GM12891 (cell line): ENCODE results near the gene SIX4.

Experiments
- DNase-seq: peaks from one replicate; pipeline ENCODE4 v3.0.0; 2011; ENCODE audit warnings: low spot score; ENCODE audit not compliant: insufficient read length
- FAIRE-seq: peaks from 2 replicates; lab custom pipeline; 2011; peaks lifted over from hg19 to GRCh38; lab: Jason Lieb, UNC
- PAX5 ChIP-seq: IDR thresholded peaks from 2 replicates; pipeline ENCODE4 v1.6.1; 2011; ENCODE audit warnings: low read length, moderate library complexity, mild to moderate bottlenecking; ENCODE audit not compliant: insufficient read depth, severe bottlenecking
- POLR2A ChIP-seq: IDR thresholded peaks from 2 replicates; pipeline ENCODE4 v1.6.1; 2011; ENCODE audit warnings: low read depth, low read length, control low read depth
- POLR2AphosphoS5 ChIP-seq: IDR thresholded peaks from 2 replicates; pipeline ENCODE4 v1.6.1; 2011; ENCODE audit warnings: low read depth, low read length, control low read depth
- POU2F2 ChIP-seq: IDR thresholded peaks from 2 replicates; pipeline ENCODE4 v1.6.1; 2011; ENCODE audit warnings: low read depth, mild to moderate bottlenecking, control low read depth, low read length, moderate library complexity
- SPI1 ChIP-seq: IDR thresholded peaks from 2 replicates; pipeline ENCODE4 v1.6.1; 2011; ENCODE audit warnings: low read depth, low read length, control low read depth
- TAF1 ChIP-seq: IDR thresholded peaks from 2 replicates; pipeline ENCODE4 v1.6.1; 2011; ENCODE audit warnings: low read depth, low read length, control low read depth

Gene SIX4

DNA sequence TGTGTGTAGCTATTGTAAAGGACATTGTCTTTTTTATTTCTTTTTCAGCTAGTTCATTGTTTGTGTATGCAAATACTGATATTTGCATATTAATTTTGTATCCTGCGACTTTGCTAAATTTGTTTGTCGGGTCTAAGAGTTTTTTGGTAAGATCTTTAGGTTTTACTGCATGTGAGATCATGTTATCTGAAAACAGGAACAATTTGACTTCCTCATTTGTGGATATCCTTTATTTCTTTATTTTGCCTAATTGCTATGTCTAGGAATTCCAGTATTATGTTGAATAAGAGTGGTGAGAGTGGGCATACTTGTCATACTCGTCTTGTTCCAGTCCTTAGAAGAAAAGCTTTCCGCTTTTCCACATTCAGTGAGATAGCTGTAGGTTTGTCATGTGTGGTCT lies 28.8 kb downstream of the SIX4 start:
- FAIRE-seq (no peak), DNase-seq (no peak)
- TF ChIP-seq POLR2AphosphoS5, result no peak
- TF ChIP-seq TAF1, result no peak
- TF ChIP-seq POLR2A, result no peak
- TF ChIP-seq POU2F2, result no peak
- no peak for TF ChIP-seq PAX5
- TF ChIP-seq SPI1, result no peak; the same call in 1 of the 2 replicates

DNA sequence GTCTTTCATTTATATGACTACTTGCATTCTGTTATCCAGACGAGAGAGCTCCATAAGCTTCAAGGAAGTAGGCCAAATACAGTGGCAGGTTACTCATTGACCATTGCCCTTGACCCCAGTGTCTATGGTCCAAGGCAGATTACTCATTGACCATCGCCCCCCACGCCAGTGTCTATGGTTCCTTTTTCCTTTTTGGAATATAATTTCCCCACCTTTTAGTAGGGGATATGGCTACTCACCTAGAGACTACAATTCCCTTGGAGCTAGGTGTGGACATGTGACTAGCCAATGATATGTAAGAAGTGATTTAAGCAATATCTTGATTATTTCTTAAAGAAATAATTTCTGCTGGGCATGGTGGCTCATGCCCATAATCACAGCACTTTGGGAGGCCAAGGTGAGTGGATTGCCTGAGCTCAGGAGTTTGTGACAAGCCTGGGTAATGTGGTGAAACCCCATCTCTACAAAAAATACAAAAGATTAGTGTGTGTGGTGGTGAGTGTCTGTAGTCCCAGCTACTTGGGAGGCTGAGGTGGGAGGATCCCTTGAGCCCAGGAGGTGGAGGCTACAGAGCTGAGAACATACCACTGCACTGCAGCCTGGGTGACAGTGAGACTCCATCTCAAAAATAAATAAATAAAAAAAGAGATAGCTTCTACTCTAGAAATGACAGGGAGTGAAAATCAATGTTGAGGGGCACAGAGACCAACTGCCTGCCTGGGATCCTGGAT lies 32.6 kb downstream of the SIX4 start:
- FAIRE-seq, result no peak
- TF ChIP-seq SPI1 (no peak), PAX5 (no peak), TAF1 (no peak), POU2F2 (no peak), POLR2AphosphoS5 (no peak), POLR2A (no peak)

DNA sequence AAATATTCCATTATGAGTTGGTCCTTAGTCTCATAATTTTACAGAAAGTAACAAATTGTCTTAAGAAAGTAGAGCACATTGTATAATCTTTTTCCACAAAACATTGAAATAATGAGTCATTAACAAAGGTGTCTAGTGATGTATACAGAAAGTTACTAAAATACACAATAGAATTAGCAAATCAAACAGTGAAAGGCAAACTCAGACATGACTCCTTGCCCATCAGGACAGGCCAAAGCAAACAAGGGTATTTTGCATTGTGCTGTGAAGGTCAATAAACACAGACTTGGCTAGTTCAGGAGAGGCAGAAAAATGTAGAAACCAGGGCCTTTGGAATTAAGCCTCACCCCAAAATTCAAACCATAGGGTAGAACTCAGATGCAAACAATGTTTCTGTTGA lies 37.3 kb downstream of the SIX4 start:
- DNase-seq (no peak), FAIRE-seq (no peak)
- TF ChIP-seq TAF1, result no peak
- no peak for TF ChIP-seq POLR2AphosphoS5
- no peak for TF ChIP-seq POLR2A
- TF ChIP-seq PAX5, result no peak
- no peak for TF ChIP-seq SPI1
- no peak for TF ChIP-seq POU2F2

More for the DNA sequence above, 32.6 kb downstream of the SIX4 start:
- no peak for DNase-seq

DNA sequence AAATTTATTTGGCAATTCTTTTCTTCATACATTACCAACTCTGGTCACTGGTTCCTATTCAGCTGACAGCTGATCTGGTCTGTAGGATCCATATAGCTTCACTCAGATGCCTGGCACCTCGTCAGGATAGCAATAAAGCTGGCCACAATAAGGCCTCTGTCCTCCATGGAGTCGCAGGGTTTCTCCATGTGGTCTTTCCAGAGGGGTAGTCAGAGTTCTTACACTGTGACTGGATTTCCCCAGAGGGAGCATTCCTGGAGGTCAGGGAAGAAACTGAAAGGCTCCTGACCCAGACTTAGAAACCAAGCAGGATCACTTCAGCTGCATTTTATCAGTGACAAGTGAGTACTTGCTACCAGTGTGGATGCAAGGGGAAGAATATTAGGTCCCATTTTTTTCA lies 39.9 kb downstream of the SIX4 start:
- TF ChIP-seq SPI1 (no peak), PAX5 (no peak), TAF1 (no peak), POLR2AphosphoS5 (no peak), POU2F2 (no peak), POLR2A (no peak)
- DNase-seq, result no peak
- no peak for FAIRE-seq

DNA sequence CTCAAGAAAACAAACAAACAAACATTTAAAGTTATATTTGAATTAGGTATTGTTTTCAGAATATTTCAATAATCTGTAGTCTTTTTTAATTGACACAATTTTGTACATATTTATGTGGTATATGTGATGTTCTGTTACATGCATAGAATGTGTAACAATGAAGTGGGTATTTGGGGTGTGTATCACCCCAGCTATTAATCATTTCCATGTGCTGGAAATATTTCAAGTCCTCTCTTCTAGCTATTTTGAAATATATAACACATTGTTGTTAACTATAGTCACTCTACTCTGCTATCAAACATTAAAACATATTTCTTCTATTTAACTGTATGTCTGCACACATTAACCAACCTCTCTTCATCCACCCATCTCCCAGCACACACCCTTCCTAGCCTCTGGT lies 42.9 kb downstream of the SIX4 start:
- DNase-seq (no peak), FAIRE-seq (no peak)
- no peak for TF ChIP-seq PAX5
- no peak for TF ChIP-seq POU2F2
- no peak for TF ChIP-seq SPI1
- no peak for TF ChIP-seq POLR2AphosphoS5
- TF ChIP-seq POLR2A, result no peak
- no peak for TF ChIP-seq TAF1

DNA sequence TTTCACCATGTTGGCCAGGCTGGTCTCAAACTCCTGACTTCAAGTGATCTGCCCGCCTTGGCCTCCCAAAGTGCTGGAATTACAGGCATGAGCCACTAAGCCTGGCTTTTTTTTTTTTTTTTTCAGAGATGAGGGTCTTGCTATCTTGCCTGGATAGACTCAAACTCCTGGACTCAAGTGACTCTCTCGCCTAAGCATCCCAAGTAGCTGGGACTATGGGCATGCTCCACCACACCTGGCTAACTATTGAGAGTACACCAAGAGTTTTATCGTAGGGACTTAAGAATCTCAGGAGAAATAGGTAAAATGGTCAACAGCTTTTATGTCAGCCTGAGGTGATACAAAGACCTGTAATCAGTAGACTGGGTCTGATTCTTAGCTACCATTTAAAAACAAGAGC lies 43.6 kb downstream of the SIX4 start:
- TF ChIP-seq POLR2AphosphoS5 (no peak), POLR2A (no peak), POU2F2 (no peak), PAX5 (no peak), SPI1 (no peak), TAF1 (no peak)
- no peak for DNase-seq
- no peak for FAIRE-seq

DNA sequence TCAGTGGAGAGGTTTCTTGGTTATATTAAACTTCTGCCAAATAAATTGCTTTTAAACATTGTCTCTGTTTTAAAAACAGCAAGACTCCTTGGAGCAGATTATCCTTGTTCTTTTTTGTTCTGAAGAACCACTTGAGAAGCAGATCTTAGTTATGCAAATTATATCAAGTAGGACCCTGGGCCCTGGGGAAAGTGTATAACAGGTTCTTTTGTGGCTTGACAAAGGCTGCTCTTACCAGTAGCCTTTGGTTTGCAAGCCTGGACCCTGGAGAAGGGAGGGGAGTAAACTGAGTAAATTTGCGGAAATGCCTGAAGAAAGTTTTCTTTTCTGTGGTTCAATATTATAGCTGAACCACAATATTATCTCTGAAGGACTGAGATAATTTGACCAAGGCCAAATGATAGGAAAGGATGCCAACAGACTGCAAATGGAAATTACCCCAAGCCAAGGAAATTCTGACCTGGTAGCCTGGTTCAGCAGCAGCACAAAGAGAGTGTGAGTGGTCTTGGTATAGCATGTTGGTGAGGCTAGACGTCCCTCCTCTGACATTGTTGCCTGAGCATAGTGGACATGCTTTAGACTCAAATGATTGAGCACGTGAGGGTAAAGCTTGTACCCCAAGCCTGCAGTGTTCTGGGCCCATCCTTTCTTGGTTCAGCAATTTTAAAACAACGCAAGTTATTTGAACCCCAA lies 44.4 kb downstream of the SIX4 start:
- DNase-seq, result no peak
- FAIRE-seq, result no peak
- TF ChIP-seq POLR2AphosphoS5 (no peak), PAX5 (no peak), TAF1 (no peak), POU2F2 (no peak), SPI1 (no peak), POLR2A (no peak)

DNA sequence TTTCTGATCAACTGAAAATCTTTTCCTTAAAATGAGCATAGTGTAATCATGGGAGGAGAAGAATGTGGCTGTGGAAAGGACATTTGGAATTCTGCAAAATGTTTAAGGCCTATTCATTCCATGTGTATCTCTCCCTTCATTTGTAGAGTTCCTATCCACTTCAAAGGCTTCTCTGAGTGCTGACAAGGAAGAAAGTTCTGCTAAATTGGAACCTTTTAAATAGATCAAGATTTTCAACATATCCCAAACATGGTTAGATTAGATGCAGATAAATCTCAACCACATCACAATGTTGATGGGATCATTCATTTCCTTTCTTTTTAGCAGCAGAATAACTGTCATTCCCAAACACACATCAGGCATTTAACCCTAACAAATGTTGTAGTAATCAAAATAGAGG lies 46.5 kb downstream of the SIX4 start:
- DNase-seq (no peak), FAIRE-seq (no peak)
- no peak for TF ChIP-seq POU2F2
- no peak for TF ChIP-seq SPI1
- no peak for TF ChIP-seq PAX5
- TF ChIP-seq TAF1, result no peak
- TF ChIP-seq POLR2A, result no peak
- TF ChIP-seq POLR2AphosphoS5, result no peak

DNA sequence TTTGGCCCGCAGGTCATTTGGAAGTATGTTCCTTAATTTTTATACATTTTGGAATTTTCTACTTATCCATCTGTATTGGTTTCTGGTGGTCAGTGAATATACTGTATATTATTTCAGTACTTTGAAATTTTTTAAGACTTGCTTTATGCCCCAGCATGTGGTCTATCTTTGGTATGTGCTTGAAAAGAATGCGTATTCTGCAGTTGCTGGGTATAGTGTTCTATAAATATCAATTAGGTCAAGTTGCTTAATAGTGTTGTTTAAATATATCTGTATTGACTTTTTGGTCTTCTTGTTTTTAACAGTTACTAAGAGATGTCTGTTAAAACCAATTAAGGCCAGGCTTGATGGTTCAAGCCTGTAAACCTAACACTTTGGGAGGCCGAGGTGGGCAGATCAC lies 53.2 kb downstream of the SIX4 start:
- no peak for TF ChIP-seq SPI1
- no peak for TF ChIP-seq PAX5
- TF ChIP-seq POU2F2, result no peak
- TF ChIP-seq POLR2A, result no peak
- no peak for TF ChIP-seq POLR2AphosphoS5
- TF ChIP-seq TAF1, result no peak
- no peak for FAIRE-seq
- no peak for DNase-seq

DNA sequence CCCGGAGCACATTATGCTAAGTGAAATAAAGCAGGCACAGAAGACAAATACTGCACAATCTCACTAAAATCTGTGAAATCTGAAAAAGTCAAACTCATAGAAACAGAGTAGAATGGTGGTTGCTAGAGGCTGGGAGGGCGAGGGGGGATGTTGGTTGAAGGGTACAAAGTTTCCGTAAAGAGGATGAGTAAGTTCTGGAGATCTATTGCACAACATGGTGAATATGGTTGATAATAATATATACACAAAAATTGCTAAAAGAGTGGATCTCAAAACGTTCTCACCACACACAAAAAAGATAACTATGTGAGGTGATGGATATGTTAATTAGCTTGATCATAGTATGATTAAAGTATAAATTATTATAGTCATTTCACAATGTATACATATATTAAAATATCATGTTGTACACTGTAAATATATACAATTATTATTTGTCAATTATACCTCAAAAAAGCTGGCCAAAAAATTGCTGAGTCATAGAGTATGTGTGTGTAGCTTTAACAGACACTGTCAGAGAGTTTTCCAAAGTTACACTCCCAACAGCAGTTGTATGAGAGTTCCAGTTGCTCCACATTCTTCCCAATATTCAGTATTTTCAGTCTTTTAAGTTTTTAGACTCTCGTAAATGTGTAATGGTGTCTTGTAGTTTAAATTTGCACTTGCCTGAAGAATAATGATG lies 55.6 kb downstream of the SIX4 start:
- no peak for TF ChIP-seq POLR2A
- no peak for TF ChIP-seq SPI1
- no peak for TF ChIP-seq PAX5
- TF ChIP-seq TAF1, result no peak
- FAIRE-seq (no peak), DNase-seq (no peak)

DNA sequence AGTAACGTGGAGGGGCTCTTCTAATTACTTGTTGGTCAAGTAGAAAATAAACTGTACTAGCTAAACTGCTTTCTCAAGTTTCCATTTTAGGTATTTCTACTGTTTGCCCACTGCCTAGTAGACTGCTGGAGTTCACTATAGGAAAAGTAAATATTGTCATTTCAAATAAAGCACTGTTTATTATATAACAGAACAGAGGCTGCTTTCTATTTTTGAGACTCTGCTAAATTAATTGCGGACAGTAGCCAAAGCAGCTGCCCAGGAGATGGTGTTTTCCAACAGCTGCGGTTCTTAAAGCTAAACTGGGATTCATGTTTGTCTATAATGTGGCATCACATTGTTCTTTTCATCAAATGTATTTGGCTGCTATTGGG lies 59.0 kb downstream of the SIX4 start:
- FAIRE-seq, result no peak
- no peak for DNase-seq
- TF ChIP-seq POU2F2 (no peak), TAF1 (no peak), PAX5 (no peak), POLR2AphosphoS5 (no peak), SPI1 (no peak), POLR2A (no peak)
